Upper lobe of left lung (tissue), 6 donors: Measurements from ENCODE around the gene MYBPHL. TPM values are rescaled to one million over a fixed set of nuclear protein-coding genes. Genes with fewer than 3 reads are reported as not detected.

Source experiments
- ATAC-seq, 2 donors: fragments of 200-7000 bp; cut with Tn5 transposase; one replicate each; pipeline ENCODE4 v1.9.1; 2022; ENCODE audit warnings: mild to moderate bottlenecking in 2 of 2, moderate library complexity in 2 of 2; ENCODE audit not compliant: low FRiP score in 2 of 2
- DNase-seq, 2 donors: peaks; one replicate each; pipeline ENCODE4 v3.0.0-alpha.2; 2019 to 2020
- H3K27ac ChIP-seq, 4 donors: fragments of 200-600 bp; sonication (generic); one replicate each; pipeline ENCODE4 v1.5.1; 2016 to 2019
- H3K27me3 ChIP-seq, 4 donors: fragments of 200-600 bp; sonication (generic); one replicate each; pipeline ENCODE4 v1.5.1; 2017 to 2019
- H3K36me3 ChIP-seq, 4 donors: fragments of 200-600 bp; sonication (generic); one replicate each; pipeline ENCODE4 v1.5.1; 2016 to 2019
- H3K4me1 ChIP-seq, 4 donors: fragments of 200-600 bp; sonication (generic); one replicate each; pipeline ENCODE4 v1.5.1; 2018 to 2019
- H3K4me3 ChIP-seq, 4 donors: fragments of 200-600 bp; sonication (generic); one replicate each; pipeline ENCODE4 v1.5.1; 2017 to 2019; ENCODE audit warnings: mild to moderate bottlenecking in 2 of 4, moderate library complexity in 1 of 4
- H3K9me3 ChIP-seq, 4 donors: fragments of 200-600 bp; sonication (generic); one replicate each; pipeline ENCODE4 v1.5.1; 2018 to 2019
- CTCF ChIP-seq, 6 experiments: fragments of 450-650 bp in 4 of 6; fragments of 200-600 bp in 2 of 6; sonication (generic) in 2 of 6; IDR thresholded peaks; one replicate each; pipeline ENCODE4 v1.5.1; 2016 to 2019; ENCODE audit warnings: antibody characterized with exemption in 6 of 6
- EP300 ChIP-seq, 4 donors: sonication (generic); formaldehyde crosslinking; IDR thresholded peaks; one replicate each; pipeline ENCODE4 v1.5.1; 2017; ENCODE audit warnings: antibody characterized with exemption in 4 of 4, control low read depth in 2 of 4
- POLR2A ChIP-seq, 4 donors: fragments of 450-650 bp; IDR thresholded peaks; one replicate each; pipeline ENCODE4 v1.5.1; 2016 to 2017; ENCODE audit warnings: antibody characterized with exemption in 4 of 4, mild to moderate bottlenecking in 2 of 4
- POLR2AphosphoS5 ChIP-seq, 2 donors: sonication (generic); formaldehyde crosslinking; IDR thresholded peaks; one replicate each; pipeline ENCODE4 v1.5.1; 2017; ENCODE audit warnings: antibody characterized with exemption in 2 of 2
- WGBS, 2 donors: methylation state at CpG; one replicate each; pipeline ENCODE4 v1.1.5; 2017 to 2018; 5-methylcytosine and 5-hydroxymethylcytosine counted together
- total RNA-seq, 6 donors: library from RNA; depleted of rRNA in 4 of 6; stranded (reverse); fragments of >200 nt in 4 of 6; gene quantifications; one replicate each; pipeline versions ENCODE4 v1.1.0 to v1.2.1, GENCODE V29; 2016 to 2021
- donor health status: DM: no; HTN: no; CAD: no; lungs with moderate emphysema.
- donor health status: DM: no; HTN: yes; CAD: no; lungs with severe emphysema.

MYBPHL gene
- total RNA-seq = 1 to 10 TPM in 5 of 6 donors, not detected in 1; 1.8 to 8.6 (median 3.1) TPM

- Histone ChIP-seq H3K9me3 (no peaks in the 10 kb centered on the region), H3K4me3 (no peak within 1 kb of the TSS), H3K27ac (peak within 1 kb of the TSS; percentile 30 to 68 (median 63)), H3K36me3 (peaks cover 0 to 10% (median 3%) of the 10 kb centered on the region in 4 donors), H3K27me3 (no peaks in the 10 kb centered on the region), H3K4me1 (peaks cover 26 to 38% (median 31%) of the 10 kb centered on the region in 4 donors)
- WGBS, 2 donors = 66 to 73% methylated on average over 6 to 7 of the region's 7 CpGs
- TF ChIP-seq CTCF (IDR thresholded peaks at IDR 0.05) = no peak
- TF ChIP-seq POLR2AphosphoS5 (IDR thresholded peaks at IDR 0.05) = no peak
- no peak for TF ChIP-seq POLR2A (IDR thresholded peaks at IDR 0.05)
- TF ChIP-seq EP300 (IDR thresholded peaks at IDR 0.05) = no peak
- peak; percentile 30 to 60 for ATAC-seq
- peak; percentile 52 to 70 for DNase-seq
Measured at GRCh38 chr1:109306832-109307273, at the start of gene MYBPHL. MYBPHL (minus strand) TSS chr1:109307011; CDS start chr1:109306991, 20 bp downstream.

GRCh38 chr1:109356505-109356904 is 49.7 kb upstream of the MYBPHL start:
- Histone ChIP-seq H3K27me3 (no peaks in the 10 kb centered on the region), H3K9me3 (no peaks in the 10 kb centered on the region), H3K27ac (no peak overlapping the region), H3K4me1 (peaks cover 7 to 13% (median 10%) of the 10 kb centered on the region in 4 donors), H3K36me3 (peaks cover 5 to 40% (median 13%) of the 10 kb centered on the region in 4 donors), H3K4me3 (no peak overlapping the region)
- DNase-seq = no peak
- ATAC-seq = no peak
- WGBS, 2 donors = 65 to 76% methylated on average over 1 of the region's 1 CpG
- TF ChIP-seq EP300 (IDR thresholded peaks at IDR 0.05) (no peak), CTCF (IDR thresholded peaks at IDR 0.05) (no peak), POLR2A (IDR thresholded peaks at IDR 0.05) (no peak), POLR2AphosphoS5 (IDR thresholded peaks at IDR 0.05) (no peak)

- H3K4me3 ChIP-seq = no peak overlapping the region
- no peaks in the 10 kb centered on the region for H3K27me3 ChIP-seq
- no peak for ATAC-seq
- TF ChIP-seq CTCF (IDR thresholded peaks at IDR 0.05) = no peak
- no peak for TF ChIP-seq EP300 (IDR thresholded peaks at IDR 0.05)
- TF ChIP-seq POLR2A (IDR thresholded peaks at IDR 0.05) = no peak
- no peak for TF ChIP-seq POLR2AphosphoS5 (IDR thresholded peaks at IDR 0.05)
- H3K4me1 ChIP-seq = peaks cover 8 to 18% (median 16%) of the 10 kb centered on the region in 4 donors
- WGBS, 2 donors = 98 to 100% methylated on average over 3 of the region's 3 CpGs
- no peaks in the 10 kb centered on the region for H3K9me3 ChIP-seq
- H3K36me3 ChIP-seq = peaks cover 7 to 55% (median 21%) of the 10 kb centered on the region in 4 donors
- H3K27ac ChIP-seq = no peak overlapping the region
- no peak for DNase-seq
Measured at GRCh38 chr1:109354929-109355328, 48.1 kb upstream of the MYBPHL start.

GRCh38 chr1:109351457-109351856 is 44.6 kb upstream of the MYBPHL start:
- H3K4me1 ChIP-seq = peaks cover 4 to 24% (median 14%) of the 10 kb centered on the region in 4 donors
- 75 to 79% methylated on average over 5 of the region's 5 CpGs for WGBS, 2 donors
- no peaks in the 10 kb centered on the region for H3K27me3 ChIP-seq
- no peak overlapping the region for H3K27ac ChIP-seq
- no peak overlapping the region for H3K4me3 ChIP-seq
- DNase-seq = no peak
- TF ChIP-seq EP300 (IDR thresholded peaks at IDR 0.05) (no peak), CTCF (IDR thresholded peaks at IDR 0.05) (no peak), POLR2AphosphoS5 (IDR thresholded peaks at IDR 0.05) (no peak), POLR2A (IDR thresholded peaks at IDR 0.05) (no peak)
- peaks cover 7 to 80% (median 31%) of the 10 kb centered on the region in 4 donors for H3K36me3 ChIP-seq
- no peak for ATAC-seq
- H3K9me3 ChIP-seq = no peaks in the 10 kb centered on the region

GRCh38 chr1:109350655-109351054 is 43.8 kb upstream of the MYBPHL start:
- Histone ChIP-seq H3K27me3 (no peaks in the 10 kb centered on the region), H3K4me3 (no peak overlapping the region), H3K36me3 (peaks cover 7 to 87% (median 31%) of the 10 kb centered on the region in 4 donors), H3K4me1 (peaks cover 4 to 24% (median 14%) of the 10 kb centered on the region in 4 donors), H3K9me3 (no peaks in the 10 kb centered on the region), H3K27ac (peak overlapping the region in 1 of 4 donors; percentile 40)
- DNase-seq = peak in 1 of 2 donors; percentile 47
- TF ChIP-seq EP300 (IDR thresholded peaks at IDR 0.05) = peak in 1 of 4 donors; percentile 49
- TF ChIP-seq POLR2A (IDR thresholded peaks at IDR 0.05) = no peak
- no peak for TF ChIP-seq CTCF (IDR thresholded peaks at IDR 0.05)
- peak in 1 of 2 donors; percentile 33 for TF ChIP-seq POLR2AphosphoS5 (IDR thresholded peaks at IDR 0.05)
- 75 to 86% methylated on average over 1 of the region's 1 CpG for WGBS, 2 donors
- peak; percentile 40 to 80 for ATAC-seq
